Uterus (tissue), 2 donors: Measurements from ENCODE around the gene PLCL1.

Source experiments
- POLR2A ChIP-seq, 2 donors: fragments of 450-650 bp; IDR thresholded peaks; one replicate each; pipeline ENCODE4 v1.6.1; 2016; ENCODE audit warnings: antibody characterized with exemption in 2 of 2, mild to moderate bottlenecking in 1 of 2, moderate library complexity in 1 of 2
- TF ChIP-seq, protein P1 (sequence below), 4 experiments: fragments of 200-600 bp in 2 of 4; fragments of 450-650 bp in 2 of 4; sonication (generic) in 2 of 4; IDR thresholded peaks; one replicate each; pipeline ENCODE4 v1.5.1; 2016 to 2019; ENCODE audit warnings: antibody characterized with exemption in 4 of 4, mild to moderate bottlenecking in 2 of 4, moderate library complexity in 1 of 4

DNA sequence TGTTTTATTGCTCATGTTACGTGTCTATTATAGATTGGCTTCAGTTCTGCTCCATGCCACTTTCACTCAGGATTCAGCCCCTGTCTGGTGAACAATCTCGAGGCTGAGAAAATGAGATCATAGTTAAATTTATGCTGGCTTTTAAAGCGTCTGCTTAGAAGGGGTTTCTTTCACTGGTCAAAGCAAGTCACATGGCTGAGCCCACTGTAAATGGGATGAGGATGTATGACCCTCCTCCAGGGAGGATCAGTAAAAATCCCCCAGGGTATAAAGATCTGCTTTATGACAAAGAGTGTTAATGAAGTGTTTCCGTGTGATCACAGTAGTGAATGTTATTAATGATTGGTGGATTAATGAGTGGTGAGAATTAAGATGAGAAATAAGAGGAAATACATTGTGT is 6.2 kb upstream of the PLCL1 start:
- TF ChIP-seq, protein P1, sequence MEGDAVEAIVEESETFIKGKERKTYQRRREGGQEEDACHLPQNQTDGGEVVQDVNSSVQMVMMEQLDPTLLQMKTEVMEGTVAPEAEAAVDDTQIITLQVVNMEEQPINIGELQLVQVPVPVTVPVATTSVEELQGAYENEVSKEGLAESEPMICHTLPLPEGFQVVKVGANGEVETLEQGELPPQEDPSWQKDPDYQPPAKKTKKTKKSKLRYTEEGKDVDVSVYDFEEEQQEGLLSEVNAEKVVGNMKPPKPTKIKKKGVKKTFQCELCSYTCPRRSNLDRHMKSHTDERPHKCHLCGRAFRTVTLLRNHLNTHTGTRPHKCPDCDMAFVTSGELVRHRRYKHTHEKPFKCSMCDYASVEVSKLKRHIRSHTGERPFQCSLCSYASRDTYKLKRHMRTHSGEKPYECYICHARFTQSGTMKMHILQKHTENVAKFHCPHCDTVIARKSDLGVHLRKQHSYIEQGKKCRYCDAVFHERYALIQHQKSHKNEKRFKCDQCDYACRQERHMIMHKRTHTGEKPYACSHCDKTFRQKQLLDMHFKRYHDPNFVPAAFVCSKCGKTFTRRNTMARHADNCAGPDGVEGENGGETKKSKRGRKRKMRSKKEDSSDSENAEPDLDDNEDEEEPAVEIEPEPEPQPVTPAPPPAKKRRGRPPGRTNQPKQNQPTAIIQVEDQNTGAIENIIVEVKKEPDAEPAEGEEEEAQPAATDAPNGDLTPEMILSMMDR (IDR thresholded peaks at IDR 0.05), result no peak
- no peak for TF ChIP-seq POLR2A (IDR thresholded peaks at IDR 0.05)
